Fibroblast of lung (primary cell): ENCODE measurements around the gene NXNL2.

ENCODE experiments used
- EZH2 ChIP-seq: IDR thresholded peaks from 2 replicates; pipeline ENCODE4 v1.5.1; 2012; ENCODE audit warnings: low read length, control low read depth, mild to moderate bottlenecking; ENCODE audit errors: missing control alignments
- TF ChIP-seq, protein P1 (sequence below), 2 donors: IDR thresholded peaks in 1 of 2; conservative IDR thresholded peaks in 1 of 2; 1 replicate in 1 of 2; 2 replicates in 1 of 2; pipeline ENCODE4 v1.5.1; 2011 to 2012; ENCODE audit warnings: low read length in 2 of 2, control low read depth in 1 of 2, inconsistent platforms in 1 of 2, low read depth in 1 of 2, mild to moderate bottlenecking in 1 of 2

DNA sequence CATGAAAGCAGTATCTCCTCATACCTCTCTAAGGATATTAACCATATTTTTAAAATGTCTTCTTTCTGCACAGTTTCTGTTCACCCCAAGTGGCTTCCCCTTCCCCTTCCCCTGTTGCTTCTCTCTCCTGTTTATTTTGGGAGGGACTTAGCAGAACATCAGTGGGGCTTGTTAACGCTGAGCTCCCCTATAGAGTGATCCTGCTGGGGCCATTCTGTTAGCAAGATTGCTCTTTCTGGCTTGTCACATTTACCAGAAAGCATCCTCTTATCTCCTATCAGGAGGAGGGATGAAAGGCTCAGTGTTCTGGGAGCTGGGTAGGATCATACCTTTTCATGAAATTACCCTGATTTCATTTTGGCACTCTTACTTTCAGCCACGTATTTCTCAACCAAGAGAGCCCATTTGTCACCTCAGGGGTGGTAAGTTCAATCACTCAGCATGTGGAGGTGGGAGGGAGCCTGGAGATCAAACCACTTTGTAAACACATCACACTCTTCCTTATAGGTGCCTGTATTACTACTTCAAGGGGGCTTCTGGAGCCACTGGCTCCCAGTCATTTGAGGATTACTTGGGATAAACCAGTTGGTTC, 16.7 kb downstream of the NXNL2 start:
- TF ChIP-seq, protein P1, sequence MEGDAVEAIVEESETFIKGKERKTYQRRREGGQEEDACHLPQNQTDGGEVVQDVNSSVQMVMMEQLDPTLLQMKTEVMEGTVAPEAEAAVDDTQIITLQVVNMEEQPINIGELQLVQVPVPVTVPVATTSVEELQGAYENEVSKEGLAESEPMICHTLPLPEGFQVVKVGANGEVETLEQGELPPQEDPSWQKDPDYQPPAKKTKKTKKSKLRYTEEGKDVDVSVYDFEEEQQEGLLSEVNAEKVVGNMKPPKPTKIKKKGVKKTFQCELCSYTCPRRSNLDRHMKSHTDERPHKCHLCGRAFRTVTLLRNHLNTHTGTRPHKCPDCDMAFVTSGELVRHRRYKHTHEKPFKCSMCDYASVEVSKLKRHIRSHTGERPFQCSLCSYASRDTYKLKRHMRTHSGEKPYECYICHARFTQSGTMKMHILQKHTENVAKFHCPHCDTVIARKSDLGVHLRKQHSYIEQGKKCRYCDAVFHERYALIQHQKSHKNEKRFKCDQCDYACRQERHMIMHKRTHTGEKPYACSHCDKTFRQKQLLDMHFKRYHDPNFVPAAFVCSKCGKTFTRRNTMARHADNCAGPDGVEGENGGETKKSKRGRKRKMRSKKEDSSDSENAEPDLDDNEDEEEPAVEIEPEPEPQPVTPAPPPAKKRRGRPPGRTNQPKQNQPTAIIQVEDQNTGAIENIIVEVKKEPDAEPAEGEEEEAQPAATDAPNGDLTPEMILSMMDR (conservative IDR thresholded peaks at IDR 0.05 in 1 of 2, IDR thresholded peaks at IDR 0.05 in 1 of 2; ENCODE audit: low read depth in 1 of 2, low read length in 2 of 2): no peak
- TF ChIP-seq EZH2: no peak
